Thyroid gland (tissue), 4 donors: ENCODE data around the gene LRRC75B. TPM values are rescaled to one million over a fixed set of nuclear protein-coding genes. Genes with fewer than 3 reads are reported as not detected.

Experiments used
- DNase-seq, 2 donors: peaks; one replicate each; pipeline ENCODE4 v3.0.0-alpha.2; 2019
- H3K27ac ChIP-seq, 3 donors: fragments of 200-600 bp; sonication (generic); 1 replicate in 2 of 3; 2 replicates in 1 of 3; pipeline ENCODE4 v1.5.1; 2016 to 2019; ENCODE audit warnings: mild to moderate bottlenecking in 1 of 3, moderate library complexity in 1 of 3
- H3K27me3 ChIP-seq: fragments of 200-600 bp; sonication (generic); one replicate; pipeline ENCODE4 v1.5.1; 2019
- H3K36me3 ChIP-seq, 2 donors: fragments of 200-600 bp; sonication (generic); one replicate each; pipeline ENCODE4 v1.5.1; 2016 to 2019
- H3K4me1 ChIP-seq, 2 donors: fragments of 200-600 bp; sonication (generic); one replicate each; pipeline ENCODE4 v1.5.1; 2017 to 2019
- H3K4me3 ChIP-seq, 3 donors: fragments of 200-600 bp; sonication (generic); replicated peaks in 1 of 3; 1 replicate in 2 of 3; 2 replicates in 1 of 3; pipeline ENCODE4 v1.5.1; 2016; ENCODE audit warnings: mild to moderate bottlenecking in 1 of 3
- H3K9me3 ChIP-seq: fragments of 200-600 bp; sonication (generic); one replicate; pipeline ENCODE4 v1.5.1; 2017
- POLR2A ChIP-seq, 2 donors: fragments of 450-650 bp; IDR thresholded peaks; one replicate each; pipeline ENCODE4 v1.6.1; 2017; ENCODE audit warnings: antibody characterized with exemption in 2 of 2, mild to moderate bottlenecking in 2 of 2, moderate library complexity in 1 of 2
- WGBS, 2 donors: methylation state at CpG; one replicate each; pipeline ENCODE4 v1.1.5; 2017; 5-methylcytosine and 5-hydroxymethylcytosine counted together
- intact Hi-C: fragments of 100-400 bp; cut with DNase I; formaldehyde crosslinking; loops from one replicate; pipeline ENCODE4 v1.15.1; 2023
- total RNA-seq, 4 donors: library from RNA; depleted of rRNA; stranded (reverse); fragments of >200 nt; gene quantifications; one replicate each; pipeline ENCODE4 v1.2.3, GENCODE V29; 2016
- TF ChIP-seq, protein P1 (sequence below), 6 experiments: fragments of 200-600 bp in 3 of 6; fragments of 450-650 bp in 3 of 6; sonication (generic) in 3 of 6; IDR thresholded peaks; one replicate each; pipeline ENCODE4 v1.5.1; 2016 to 2019; ENCODE audit warnings: antibody characterized with exemption in 6 of 6, mild to moderate bottlenecking in 2 of 6, inconsistent platforms in 1 of 6, moderate library complexity in 1 of 6

The LRRC75B gene
- total RNA-seq, 4 donors from 2014 or later = 18.6 to 51.2 (median 39.6) TPM

DNA sequence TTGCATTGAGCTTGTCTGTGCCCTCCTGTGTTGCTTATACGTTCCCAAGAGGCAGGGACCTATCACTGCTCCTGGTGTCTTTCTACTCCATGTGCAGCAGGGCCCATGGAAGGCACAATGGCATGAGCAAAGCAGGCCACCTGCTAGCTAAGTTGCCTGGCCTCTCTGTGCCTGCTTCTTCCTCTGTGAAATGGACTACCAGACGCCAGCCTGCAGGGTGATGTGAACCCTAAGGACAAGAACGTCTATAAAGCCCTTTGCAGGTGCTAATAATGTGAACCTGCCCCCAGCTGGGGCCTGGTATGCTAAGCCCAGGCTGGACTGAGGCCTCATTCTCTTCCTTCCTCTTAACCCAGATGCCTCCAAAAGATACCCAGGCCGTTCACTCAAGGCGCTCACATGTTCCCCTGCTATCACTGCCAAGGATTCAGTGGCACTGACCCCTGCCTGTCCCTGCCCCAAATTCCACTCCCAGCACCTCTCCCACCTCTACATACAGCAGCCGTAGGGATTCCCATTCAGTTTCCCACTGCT lies 41.9 kb downstream of the LRRC75B start:
- intact Hi-C loops = no loop called here
- Histone ChIP-seq H3K36me3 (peaks cover 18 to 20% of the 10 kb centered on the region in 2 donors), H3K4me1 (peaks cover 10 to 15% of the 10 kb centered on the region in 2 donors), H3K27ac (no peak overlapping the region), H3K4me3 (no peak overlapping the region), H3K9me3 (no peaks in the 10 kb centered on the region), H3K27me3 (no peaks in the 10 kb centered on the region)
- TF ChIP-seq, protein P1, sequence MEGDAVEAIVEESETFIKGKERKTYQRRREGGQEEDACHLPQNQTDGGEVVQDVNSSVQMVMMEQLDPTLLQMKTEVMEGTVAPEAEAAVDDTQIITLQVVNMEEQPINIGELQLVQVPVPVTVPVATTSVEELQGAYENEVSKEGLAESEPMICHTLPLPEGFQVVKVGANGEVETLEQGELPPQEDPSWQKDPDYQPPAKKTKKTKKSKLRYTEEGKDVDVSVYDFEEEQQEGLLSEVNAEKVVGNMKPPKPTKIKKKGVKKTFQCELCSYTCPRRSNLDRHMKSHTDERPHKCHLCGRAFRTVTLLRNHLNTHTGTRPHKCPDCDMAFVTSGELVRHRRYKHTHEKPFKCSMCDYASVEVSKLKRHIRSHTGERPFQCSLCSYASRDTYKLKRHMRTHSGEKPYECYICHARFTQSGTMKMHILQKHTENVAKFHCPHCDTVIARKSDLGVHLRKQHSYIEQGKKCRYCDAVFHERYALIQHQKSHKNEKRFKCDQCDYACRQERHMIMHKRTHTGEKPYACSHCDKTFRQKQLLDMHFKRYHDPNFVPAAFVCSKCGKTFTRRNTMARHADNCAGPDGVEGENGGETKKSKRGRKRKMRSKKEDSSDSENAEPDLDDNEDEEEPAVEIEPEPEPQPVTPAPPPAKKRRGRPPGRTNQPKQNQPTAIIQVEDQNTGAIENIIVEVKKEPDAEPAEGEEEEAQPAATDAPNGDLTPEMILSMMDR (IDR thresholded peaks at IDR 0.05) = no peak
- TF ChIP-seq POLR2A (IDR thresholded peaks at IDR 0.05) = no peak
- no peak for DNase-seq
- 85 to 90% methylated on average over 6 of the region's 6 CpGs for WGBS, 2 donors

DNA sequence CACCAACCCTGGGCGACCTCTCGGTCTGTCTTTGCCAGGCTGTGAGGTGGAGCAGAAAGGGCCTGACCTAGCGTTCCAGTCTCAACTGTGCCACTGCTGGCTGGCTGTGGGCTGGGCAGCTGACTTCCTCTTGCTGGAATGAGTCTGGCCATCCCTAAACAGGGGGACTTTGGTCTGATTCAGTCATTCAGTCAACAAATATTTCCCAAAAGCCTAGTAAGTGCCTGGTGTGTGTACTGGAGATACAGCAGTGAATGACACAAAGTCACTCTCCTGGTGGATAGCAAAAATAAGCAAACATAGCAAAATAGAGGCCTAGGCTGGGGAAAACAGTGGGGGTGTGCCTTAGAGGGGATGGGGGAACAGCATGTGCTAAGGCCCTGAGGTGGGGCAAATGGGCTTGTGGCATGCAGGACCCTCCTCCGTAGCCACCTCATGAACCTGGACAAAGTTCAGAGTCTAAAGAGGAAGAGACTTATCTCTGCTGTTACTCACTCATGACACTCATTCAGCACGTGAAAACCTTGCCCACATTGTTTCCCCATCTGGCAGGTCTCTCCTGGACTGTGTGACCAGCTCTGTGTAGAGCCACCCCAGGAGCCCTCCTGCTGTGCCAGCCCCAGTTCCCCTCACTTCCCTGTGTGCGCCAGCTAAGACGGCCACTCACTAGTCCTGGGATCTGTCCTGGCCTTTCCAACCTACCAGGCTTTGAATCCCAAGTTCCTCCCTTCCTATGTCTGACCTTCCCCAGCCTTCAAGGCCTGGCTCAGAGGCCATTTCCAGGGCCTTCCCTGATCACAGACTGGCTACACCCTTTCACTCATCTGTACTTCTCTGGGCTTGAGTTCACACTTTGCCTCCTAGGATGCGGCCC lies 42.6 kb downstream of the LRRC75B start:
- no peak overlapping the region for H3K4me3 ChIP-seq
- no peak for DNase-seq
- peaks cover 11 to 17% of the 10 kb centered on the region in 2 donors for H3K4me1 ChIP-seq
- H3K9me3 ChIP-seq = no peaks in the 10 kb centered on the region
- no peaks in the 10 kb centered on the region for H3K27me3 ChIP-seq
- intact Hi-C loops = no loop called here
- no peak overlapping the region for H3K27ac ChIP-seq
- H3K36me3 ChIP-seq = peaks cover 18 to 20% of the 10 kb centered on the region in 2 donors
- WGBS, 2 donors = 88 to 90% methylated on average over 8 of the region's 8 CpGs
- no peak for TF ChIP-seq POLR2A (IDR thresholded peaks at IDR 0.05)
- TF ChIP-seq, protein P1 (IDR thresholded peaks at IDR 0.05) = no peak

DNA sequence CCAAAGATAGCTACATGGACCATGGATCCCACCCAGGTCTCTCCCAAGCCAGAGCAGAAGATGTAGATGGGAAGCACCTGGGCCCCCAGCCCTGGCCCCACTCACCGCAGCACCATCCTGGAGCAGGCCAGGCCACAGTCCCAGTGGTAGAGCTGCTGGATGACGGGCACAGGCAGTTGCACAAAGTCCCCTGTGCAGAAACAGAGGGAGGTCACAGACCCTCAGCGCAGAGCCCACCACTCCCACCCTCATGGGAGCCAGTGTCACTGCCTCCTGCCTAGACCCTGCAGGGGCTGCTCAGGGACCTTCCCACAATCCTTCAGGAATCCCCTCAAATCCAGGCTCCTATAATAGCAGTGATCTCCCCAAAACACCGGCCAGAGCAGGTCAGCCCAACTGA lies 44.1 kb downstream of the LRRC75B start:
- Histone ChIP-seq H3K27me3 (no peaks in the 10 kb centered on the region), H3K4me3 (no peak overlapping the region), H3K9me3 (no peaks in the 10 kb centered on the region), H3K27ac (no peak overlapping the region), H3K36me3 (peaks cover 20 to 22% of the 10 kb centered on the region in 2 donors), H3K4me1 (peaks cover 13 to 20% of the 10 kb centered on the region in 2 donors)
- DNase-seq = no peak
- TF ChIP-seq, protein P1 (IDR thresholded peaks at IDR 0.05) = no peak
- no peak for TF ChIP-seq POLR2A (IDR thresholded peaks at IDR 0.05)
- 91 to 96% methylated on average over 2 to 4 of the region's 4 CpGs for WGBS, 2 donors
- intact Hi-C loops = no loop called here

DNA sequence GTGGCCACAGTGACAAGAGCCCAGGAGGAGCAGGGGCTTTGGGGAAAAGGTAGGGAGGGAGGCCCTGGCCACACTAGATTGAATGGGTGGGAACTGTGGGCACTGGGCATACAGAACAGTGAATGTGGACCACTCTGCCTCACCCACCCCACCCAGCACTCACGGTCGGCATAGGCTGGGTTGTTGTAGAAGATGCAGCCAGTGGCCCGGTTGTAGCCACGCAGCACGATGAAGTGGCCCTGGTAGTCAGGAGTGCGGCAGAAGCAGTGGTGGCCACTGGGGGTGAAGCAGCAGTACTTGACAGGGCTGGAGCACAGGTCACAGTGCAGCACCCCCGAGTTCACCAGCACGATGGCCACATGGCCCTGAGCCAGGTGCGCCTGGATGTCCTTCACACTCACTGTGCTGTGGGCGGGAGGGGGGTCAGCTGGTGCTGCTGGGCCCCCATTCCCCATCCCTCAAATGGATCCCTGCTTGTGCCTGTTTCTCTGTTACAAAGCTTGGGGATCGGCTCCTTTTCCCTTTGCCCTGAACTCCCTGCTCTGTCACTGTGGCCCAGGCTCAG lies 49.1 kb downstream of the LRRC75B start:
- Histone ChIP-seq H3K4me3 (no peak overlapping the region), H3K9me3 (no peaks in the 10 kb centered on the region), H3K4me1 (peaks cover 10 to 15% of the 10 kb centered on the region in 2 donors), H3K36me3 (peaks cover 54 to 62% of the 10 kb centered on the region in 2 donors), H3K27ac (peak overlapping the region in 1 of 3 donors; percentile 33), H3K27me3 (no peaks in the 10 kb centered on the region)
- no peak for DNase-seq
- 87 to 93% methylated on average over 5 to 6 of the region's 11 CpGs for WGBS, 2 donors
- TF ChIP-seq, protein P1 (IDR thresholded peaks at IDR 0.05) = no peak
- TF ChIP-seq POLR2A (IDR thresholded peaks at IDR 0.05) = no peak
- intact Hi-C loops = no loop called here
